Measurements from ENCODE around the gene DDX60.
"Not testable (repeated sequence)": the region's sequence is repeated elsewhere in the genome, so short reads cannot be mapped to it uniquely, and the experiment has no call there.

DDX60 gene

GRCh38 chr4:168318266-168318895 lies at the start of gene DDX60:
Gene DDX60, minus strand, starts transcription at chr4:168318752. Its CDS starts 7,493 bp downstream, at chr4:168311259.
- DNase-seq, result peak; percentile 92

GRCh38 chr4:168367065-168367464 lies 48.5 kb upstream of the DDX60 start:
- no peak for DNase-seq

- DNase-seq, result no peak
These were observed 43.5 kb upstream of the DDX60 start for GRCh38 chr4:168362025-168362401.

- no peak for DNase-seq
These were observed 42.9 kb upstream of the DDX60 start for GRCh38 chr4:168361365-168362024.

- DNase-seq, result no peak
These were observed 41.7 kb upstream of the DDX60 start for GRCh38 chr4:168360271-168360670.

DNA sequence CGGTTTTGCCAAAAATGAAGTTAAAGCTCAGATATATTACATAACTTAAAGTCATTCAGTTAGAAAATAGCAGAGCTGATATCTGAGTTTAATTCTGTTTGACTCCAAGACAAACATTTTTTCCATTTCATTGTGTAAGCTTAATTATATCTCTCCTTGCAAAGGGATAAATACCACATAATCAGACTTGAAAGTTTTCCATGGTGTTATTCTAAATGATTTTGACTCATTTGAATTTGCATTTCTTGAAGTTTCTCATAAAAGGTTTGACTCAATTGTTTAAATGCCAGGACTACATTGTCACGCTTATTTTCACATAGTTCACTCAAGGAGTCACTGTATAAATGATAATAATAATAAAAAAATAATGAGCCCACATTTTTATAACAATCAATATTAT lies 39.4 kb upstream of the DDX60 start:
- DNase-seq, result no peak

GRCh38 chr4:168353746-168354145 lies 35.2 kb upstream of the DDX60 start:
- no peak for DNase-seq

DNA sequence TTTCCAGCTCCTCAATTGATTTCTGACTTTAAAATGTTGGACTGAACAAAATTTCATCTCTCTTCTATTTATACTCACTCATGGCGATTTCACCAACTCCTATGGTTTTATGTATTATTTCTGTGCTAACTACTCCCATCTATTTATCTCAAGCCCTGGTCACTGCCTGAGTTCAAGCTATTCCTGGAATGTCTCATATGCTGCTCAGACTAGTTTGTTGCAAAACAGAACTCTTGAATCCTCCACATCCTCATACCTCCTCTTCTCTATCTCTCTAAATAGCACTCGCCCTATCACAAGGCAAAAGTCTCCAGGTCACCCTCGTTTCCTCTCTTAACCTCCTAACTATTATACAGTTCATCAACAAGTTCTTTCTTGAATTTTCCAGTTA lies 19.0 kb upstream of the DDX60 start:
- no peak for DNase-seq

DNA sequence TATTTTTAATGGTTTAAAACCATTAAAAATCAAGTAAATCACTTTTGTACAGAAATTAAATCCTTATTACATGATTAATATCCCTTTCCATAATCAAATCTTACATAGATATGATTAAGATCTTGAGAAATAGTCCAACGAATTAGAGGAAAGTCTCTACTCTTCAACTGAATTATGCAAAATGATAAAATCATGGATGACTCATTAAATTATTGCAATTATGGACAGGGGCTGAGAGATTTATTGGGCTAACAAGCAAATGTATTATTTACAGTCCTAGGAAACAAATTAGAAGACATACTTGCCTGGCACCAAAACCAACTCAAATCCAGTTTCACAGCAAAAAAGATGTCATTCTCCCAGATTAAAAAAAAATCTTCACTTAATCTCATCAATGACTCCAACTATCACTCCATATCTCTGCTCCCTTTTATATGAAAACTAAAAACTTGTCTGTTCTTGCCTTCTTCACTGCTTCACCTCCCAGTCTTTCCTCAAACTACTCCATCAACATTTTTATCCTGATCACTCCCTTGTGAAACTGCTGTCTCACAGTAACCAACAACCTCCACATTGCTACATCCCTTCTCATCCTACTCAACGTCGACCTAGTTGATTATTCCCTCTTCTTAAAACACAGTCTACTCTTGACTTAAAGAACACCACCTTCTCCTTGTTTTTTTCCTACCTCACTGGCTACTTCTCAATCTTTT lies 18.4 kb upstream of the DDX60 start:
- DNase-seq, result no peak

DNA sequence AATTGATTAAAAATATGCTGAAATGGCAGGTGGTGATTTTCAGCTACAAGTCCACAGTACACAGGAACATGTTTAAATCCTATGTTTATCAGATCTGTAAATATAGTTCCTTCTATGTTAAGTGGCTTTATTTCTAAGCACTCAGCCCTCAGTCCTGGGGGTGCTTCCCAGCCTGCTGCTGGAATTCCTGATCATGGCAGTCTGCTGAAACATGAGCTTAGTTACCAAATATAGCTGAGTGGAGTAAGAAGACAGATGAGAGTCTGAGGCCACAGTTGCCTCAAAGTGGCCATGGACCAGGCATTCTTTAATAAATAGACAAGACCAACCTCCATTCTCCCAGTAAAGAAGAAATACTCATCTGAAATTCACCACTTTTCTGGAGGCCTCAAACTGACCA lies 17.1 kb upstream of the DDX60 start:
- no peak for DNase-seq

DNA sequence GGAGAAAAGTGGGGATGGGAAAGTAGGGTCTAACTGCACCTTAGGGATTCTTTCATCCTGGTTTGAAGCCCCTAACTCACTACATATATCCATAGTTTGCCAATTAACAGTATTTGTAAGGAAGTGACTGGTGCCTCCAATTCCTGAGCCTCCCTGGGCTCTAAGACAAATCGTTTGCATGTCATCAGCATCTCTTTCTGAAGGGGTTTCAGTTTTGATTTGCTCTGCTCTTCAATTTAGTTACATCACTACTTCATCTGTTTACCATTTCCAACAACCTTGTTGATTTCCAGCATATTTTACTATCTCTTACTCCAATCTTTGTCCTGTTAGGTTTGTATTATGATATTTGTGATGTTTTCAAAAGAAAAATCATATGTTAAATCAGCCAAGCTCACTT lies 15.5 kb upstream of the DDX60 start:
- DNase-seq, result no peak

DNA sequence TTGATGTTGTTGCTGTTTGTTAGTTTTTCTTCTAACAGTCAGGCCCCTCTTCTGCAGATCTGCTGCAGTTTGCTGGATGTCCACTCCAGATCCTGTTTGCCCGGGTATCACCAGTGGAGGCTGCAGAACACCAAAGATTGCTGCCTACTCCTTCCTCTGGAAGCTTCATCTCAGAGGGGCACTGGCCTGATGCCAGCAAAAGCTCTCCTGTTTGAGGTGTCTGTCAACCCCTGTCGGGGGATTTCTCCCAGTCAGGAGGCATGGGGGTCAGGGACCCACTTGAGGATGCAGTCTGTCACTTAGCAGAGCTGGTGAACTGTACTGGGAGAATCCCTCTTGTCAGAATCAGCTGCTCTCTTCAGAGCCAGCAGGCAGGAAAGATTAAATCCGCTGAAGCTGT lies 12.0 kb upstream of the DDX60 start:
- DNase-seq, result not testable (repeated sequence)

GRCh38 chr4:168325591-168325990 lies 7.0 kb upstream of the DDX60 start:
- no peak for DNase-seq

DNA sequence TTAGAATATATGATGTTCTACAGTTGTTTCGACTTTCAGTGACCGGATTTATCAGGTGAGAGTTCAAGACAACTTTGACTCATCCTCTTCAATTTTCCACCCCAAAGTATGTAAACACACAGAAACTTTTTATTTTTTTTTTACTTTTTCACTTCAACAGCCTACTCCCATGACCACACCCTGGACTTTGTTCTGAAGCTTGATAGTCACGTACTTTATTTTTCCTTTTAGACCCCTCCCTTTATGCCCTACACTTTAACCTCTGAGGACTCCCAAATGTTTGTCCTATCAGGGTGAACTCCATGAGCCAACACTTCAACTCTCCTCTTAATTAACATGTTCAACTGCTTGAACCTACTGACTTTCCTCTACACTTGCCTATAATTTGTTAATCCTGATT lies 2.5 kb upstream of the DDX60 start:
- DNase-seq, result no peak

- no peak for DNase-seq
These were observed 1.0 kb upstream of the DDX60 start for GRCh38 chr4:168319486-168320019.

GRCh38 chr4:168317621-168318020 lies 931 bp downstream of the DDX60 start:
- DNase-seq, result peak; percentile 33

GRCh38 chr4:168309781-168310180 lies 8.8 kb downstream of the DDX60 start:
- no peak for DNase-seq

GRCh38 chr4:168308912-168309311 lies 9.6 kb downstream of the DDX60 start:
- DNase-seq, result no peak

- no peak for DNase-seq
These were observed 12.1 kb downstream of the DDX60 start for GRCh38 chr4:168306476-168306875.

GRCh38 chr4:168304744-168305459 lies 13.7 kb downstream of the DDX60 start:
- DNase-seq, result no peak

- not testable (repeated sequence) for DNase-seq
These were observed 15.1 kb downstream of the DDX60 start for GRCh38 chr4:168303430-168303829.

DNA sequence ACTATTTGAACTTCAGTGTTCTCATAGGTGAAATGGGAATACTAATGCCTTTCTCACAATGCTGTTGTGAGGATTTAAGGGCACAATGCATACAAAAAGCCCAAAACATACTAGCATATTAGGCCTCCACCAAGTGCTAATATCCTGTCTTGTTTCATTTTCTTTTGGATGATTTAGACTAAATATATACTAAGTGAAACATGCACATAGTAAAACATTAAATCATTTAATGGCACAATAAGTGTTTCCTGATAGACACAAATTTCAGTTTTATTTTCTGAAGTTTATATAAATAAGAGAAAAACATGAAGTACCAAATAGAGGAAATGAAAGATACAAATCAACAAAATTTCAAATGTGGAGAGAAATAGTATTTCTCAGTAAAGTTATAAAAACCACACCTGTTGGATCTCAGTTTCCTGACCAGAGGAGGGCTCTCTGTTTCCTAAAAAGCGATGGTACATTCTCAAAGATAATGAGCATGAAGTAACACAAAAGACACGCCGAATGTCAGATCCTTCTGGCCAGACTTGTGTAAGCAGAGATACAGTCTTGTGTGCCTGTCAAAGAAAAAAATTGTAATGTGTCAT lies 25.1 kb downstream of the DDX60 start:
- DNase-seq, result no peak

DNA sequence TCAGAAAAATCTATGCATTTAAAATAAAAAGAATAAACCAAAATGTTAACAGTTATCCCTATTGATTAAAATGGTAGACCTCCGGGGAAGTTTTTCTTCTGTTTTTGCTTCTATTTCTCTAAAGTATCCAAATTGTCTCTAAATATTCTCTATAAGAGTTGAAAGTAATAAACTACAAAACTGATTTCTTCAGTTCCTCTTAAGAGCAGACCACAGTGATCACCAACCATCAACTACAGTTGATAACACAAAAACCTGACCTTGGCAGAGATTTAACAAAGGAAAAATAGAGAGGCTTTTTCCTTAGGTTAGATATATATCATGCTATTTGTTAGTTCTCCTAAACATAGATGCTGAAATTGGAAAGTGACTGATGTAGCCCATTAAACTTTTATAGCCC lies 27.3 kb downstream of the DDX60 start:
- no peak for DNase-seq

Data from CD4-positive, alpha-beta T cell treated with Interleukin-21 for 1 hour (primary cell).